ENCODE data around the gene SCD5. TPM values are rescaled to one million over a fixed set of nuclear protein-coding genes. Genes with fewer than 3 reads are reported as not detected.

SCD5 gene
- total and polyA plus RNA-seq, 2 donors (not counting 3 experiments of a cell fraction or from before 2014, with no cell fraction given), result 38.4 to 38.5 TPM

DNA sequence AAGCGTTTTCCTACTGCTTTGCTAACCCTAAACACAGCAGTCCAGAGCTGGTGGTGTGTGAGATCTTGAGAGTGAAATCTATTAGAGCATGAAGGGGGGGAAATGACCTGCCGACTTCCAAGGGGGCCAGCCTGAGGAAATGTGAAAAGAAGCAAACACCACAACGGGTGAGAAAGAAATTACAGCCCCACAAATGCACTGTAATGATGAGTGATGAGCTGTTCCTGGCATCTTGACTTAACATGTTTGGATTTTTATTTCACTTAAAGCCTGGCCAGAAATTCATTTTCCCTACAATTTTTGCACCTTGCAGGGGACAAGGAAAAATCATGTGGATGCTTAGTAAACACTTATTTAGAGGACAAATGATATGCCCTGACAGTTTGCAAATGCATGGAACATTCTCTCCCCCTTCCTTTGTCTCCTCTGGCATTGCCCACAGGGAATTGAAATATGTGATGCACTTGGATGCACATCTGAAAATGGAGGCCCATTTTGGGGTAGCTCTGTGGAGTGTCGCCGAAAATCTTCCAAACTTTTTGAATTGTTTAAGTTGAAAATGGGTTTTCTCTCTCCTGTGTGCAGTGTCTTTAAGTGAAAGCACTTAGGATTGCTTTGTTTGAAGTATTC, 152.5 kb downstream of the SCD5 start:
- intact Hi-C loops (cut with micrococcal nuclease) (no loop called here), dilution Hi-C loops (cut with MboI; ENCODE audit: extremely low pct_ligation_motif_present, low sequenced_read_pairs) (no loop called here)
- POLR2A ChIA-PET, result no interaction called here
- Histone ChIP-seq H3K4me3 (replicated peaks in 1 of 3; ENCODE audit: insufficient read depth in 1 of 3, low read depth in 1 of 3, low read length in 3 of 3) (no peak overlapping the region), H3K4me1 (ENCODE audit: control insufficient read depth, extremely low read depth, insufficient read depth, low read length) (no peaks in the 10 kb centered on the region), H2AFZ (ENCODE audit: low read depth, low read length) (no peak overlapping the region), H3K36me3 (ENCODE audit: control insufficient read depth in 2 of 2, extremely low read depth in 1 of 2, insufficient read depth in 2 of 2, low read length in 2 of 2) (no peaks in the 10 kb centered on the region), H3K4me2 (ENCODE audit: insufficient read depth, low read length) (no peak overlapping the region), H4K20me1 (replicated peaks; ENCODE audit: control insufficient read depth, extremely low read depth, insufficient read depth, low read length) (no peaks in the 10 kb centered on the region), H3K27me3 (ENCODE audit: control insufficient read depth in 2 of 2, insufficient read depth in 2 of 2, low read length in 2 of 2) (no peaks in the 10 kb centered on the region), H3K79me2 (ENCODE audit: control insufficient read depth, insufficient read depth, low read length) (no peaks in the 10 kb centered on the region), H3K9me1 (replicated peaks; ENCODE audit: control insufficient read depth, extremely low read depth, insufficient read depth, low read length) (no peaks in the 10 kb centered on the region), H3K27ac (ENCODE audit: insufficient read depth, low read depth, low read length) (no peak overlapping the region), H3K9me3 (replicated peaks; ENCODE audit: control insufficient read depth, insufficient read depth, low read length) (no peaks in the 10 kb centered on the region), H3K9ac (replicated peaks; ENCODE audit: extremely low read depth, insufficient read depth, low read length) (no peak overlapping the region)
- CTCF ChIA-PET, result interaction anchor here (1.4 kb wide), 1 partner anchor 93 kb away, joined by 3 read pairs; no protein-coding TSS in a partner anchor
- TF ChIP-seq POLR2A (IDR thresholded peaks at IDR 0.05; ENCODE audit: low read depth, low read length) (no peak), MYC (IDR thresholded peaks at IDR 0.05; ENCODE audit: low read depth, low read length) (no peak), JUN (IDR thresholded peaks at IDR 0.05; ENCODE audit: borderline replicate concordance, insufficient read depth, insufficient read length, low read depth) (no peak), CTCF (IDR thresholded peaks at IDR 0.05; ENCODE audit: extremely low read depth in 1 of 2, insufficient read depth in 1 of 2, low read depth in 1 of 2, low read length in 2 of 2) (no peak), EZH2 (IDR thresholded peaks at IDR 0.05; ENCODE audit: borderline replicate concordance, low read depth, low read length, severe bottlenecking) (no peak), GATA2 (IDR thresholded peaks at IDR 0.05; ENCODE audit: insufficient read depth, insufficient read length, low read depth, low read length) (no peak), FOS (IDR thresholded peaks at IDR 0.05; ENCODE audit: borderline replicate concordance, insufficient read depth, low read length) (no peak), MAX (IDR thresholded peaks at IDR 0.05; ENCODE audit: insufficient read depth, insufficient read length) (no peak)
- no peak for DNase-seq (ENCODE audit: low read depth, low spot score)
- no TSS peak for BruUV-seq (replicated peaks)
- FAIRE-seq, result no peak

Measured in endothelial cell of umbilical vein (primary cell).